ENCODE results near the gene ESRRA.

Gene ESRRA

GRCh38 chr11:64364911-64365310 is 59.6 kb downstream of the ESRRA start:
- H3K27ac ChIP-seq (ENCODE audit: low read depth, low read length) = no peak overlapping the region

More at GRCh38 chr11:64364911-64365310, 59.6 kb downstream of the ESRRA start:
- Histone ChIP-seq H3K9me3 (ENCODE audit: control insufficient read depth in 5 of 5, low read length in 5 of 5) (no peaks in the 10 kb centered on the region), H3K4me3 (ENCODE audit: low read depth in 1 of 5, low read length in 5 of 5) (no peak overlapping the region), H3K27me3 (ENCODE audit: control insufficient read depth in 5 of 5, insufficient read depth in 4 of 5, low read length in 5 of 5) (no peaks in the 10 kb centered on the region), H3K4me1 (ENCODE audit: control insufficient read depth in 5 of 5, insufficient read depth in 5 of 5, low read length in 5 of 5) (peaks cover 0 to 9% (median 8%) of the 10 kb centered on the region in 5 donors), H3K9ac (ENCODE audit: low read length in 5 of 5) (no peak overlapping the region), H3K36me3 (ENCODE audit: control insufficient read depth in 5 of 5, insufficient read depth in 5 of 5, low read length in 5 of 5) (peaks cover 5 to 89% (median 68%) of the 10 kb centered on the region in 5 donors)

Data from subcutaneous abdominal adipose tissue (tissue), 5 donors.